ENCODE measurements around the gene SLBP. TPM values are rescaled to one million over a fixed set of nuclear protein-coding genes. Genes with fewer than 3 reads are reported as not detected.

Gene SLBP
- total RNA-seq, 2 donors from 2014 or later: 46.7 to 84.5 TPM

DNA sequence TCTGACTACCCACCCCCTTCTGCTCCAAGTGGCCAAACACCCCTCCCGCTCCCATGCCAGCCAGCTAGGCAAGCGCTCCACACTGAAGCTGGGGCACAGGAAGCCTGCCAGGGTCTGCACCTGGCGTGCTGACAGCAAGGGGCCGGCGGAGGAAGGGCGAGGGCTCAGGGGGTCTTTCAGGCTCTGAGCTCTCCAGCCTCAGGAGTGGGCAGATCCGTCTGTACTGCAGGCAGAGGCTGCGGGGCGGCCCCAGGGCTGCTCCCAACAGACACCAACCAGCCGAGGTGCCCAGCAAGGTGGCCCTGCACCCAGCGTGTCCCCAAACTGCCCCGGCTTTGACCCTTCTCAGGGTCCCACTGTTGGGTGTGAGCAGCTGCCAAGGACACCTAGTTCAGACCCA, 42.8 kb downstream of the SLBP start:
- Histone ChIP-seq H3K4me1 (replicated peaks) (no peaks in the 10 kb centered on the region), H3K4me3 (no peak overlapping the region), H3K27me3 (replicated peaks; ENCODE audit: insufficient read depth) (no peaks in the 10 kb centered on the region), H3K27ac (no peak overlapping the region), H3K36me3 (no peaks in the 10 kb centered on the region), H3K9me3 (no peaks in the 10 kb centered on the region)
- TF ChIP-seq POLR2A (IDR thresholded peaks at IDR 0.05) (no peak), POLR2AphosphoS5 (IDR thresholded peaks at IDR 0.05) (no peak), CTCF (IDR thresholded peaks at IDR 0.05) (no peak)
- intact Hi-C loops (cut with DNase I): no loop called here
- 93% methylated on average over 12 of the region's 12 CpGs for WGBS
- DNase-seq (ENCODE audit: low spot score): no peak

- H3K36me3 ChIP-seq: no peaks in the 10 kb centered on the region
- no peaks in the 10 kb centered on the region for H3K27me3 ChIP-seq (replicated peaks; ENCODE audit: insufficient read depth)
- H3K4me1 ChIP-seq (replicated peaks): no peaks in the 10 kb centered on the region
- no peak for TF ChIP-seq POLR2AphosphoS5 (IDR thresholded peaks at IDR 0.05)
- TF ChIP-seq CTCF (IDR thresholded peaks at IDR 0.05): no peak
- TF ChIP-seq POLR2A (IDR thresholded peaks at IDR 0.05): no peak
- 85% methylated on average over 8 of the region's 8 CpGs for WGBS
- intact Hi-C loops (cut with DNase I): no loop called here
- no peak for DNase-seq (ENCODE audit: low spot score)
- no peaks in the 10 kb centered on the region for H3K9me3 ChIP-seq
- no peak overlapping the region for H3K4me3 ChIP-seq
- H3K27ac ChIP-seq: no peak overlapping the region
Observed at GRCh38 chr4:1668488-1668840, 43.7 kb downstream of the SLBP start.

- intact Hi-C loops (cut with DNase I): no loop called here
- no peak for DNase-seq (ENCODE audit: low spot score)
- H3K9me3 ChIP-seq: no peaks in the 10 kb centered on the region
- no peak overlapping the region for H3K27ac ChIP-seq
- H3K27me3 ChIP-seq (replicated peaks; ENCODE audit: insufficient read depth): no peaks in the 10 kb centered on the region
- WGBS: 87% methylated on average over 15 of the region's 15 CpGs
- no peak for TF ChIP-seq POLR2A (IDR thresholded peaks at IDR 0.05)
- no peak for TF ChIP-seq POLR2AphosphoS5 (IDR thresholded peaks at IDR 0.05)
- no peak for TF ChIP-seq CTCF (IDR thresholded peaks at IDR 0.05)
- no peak overlapping the region for H3K4me3 ChIP-seq
- H3K36me3 ChIP-seq: no peaks in the 10 kb centered on the region
- H3K4me1 ChIP-seq (replicated peaks): no peaks in the 10 kb centered on the region
Observed at GRCh38 chr4:1667273-1667672, 44.8 kb downstream of the SLBP start.

DNA sequence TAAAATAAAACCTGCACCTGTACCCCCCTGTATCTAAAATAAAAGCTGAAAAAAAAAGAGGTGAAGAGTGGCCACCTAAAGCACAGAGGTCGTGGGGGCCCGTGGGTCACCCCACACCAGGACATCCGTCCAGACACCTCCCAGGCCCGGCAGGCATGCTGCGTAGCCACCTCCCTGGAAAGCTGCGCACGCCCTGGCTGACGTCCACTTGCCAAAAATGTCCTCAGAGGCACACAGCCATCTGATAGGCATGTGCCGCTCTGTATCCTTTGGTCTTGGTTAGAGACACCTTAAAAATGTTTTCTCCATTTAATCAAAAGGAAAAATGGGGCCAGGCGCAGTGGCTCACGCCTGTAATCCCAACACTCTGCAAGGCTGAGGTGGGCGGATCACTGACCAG, 45.7 kb downstream of the SLBP start:
- no peak for DNase-seq (ENCODE audit: low spot score)
- no peaks in the 10 kb centered on the region for H3K9me3 ChIP-seq
- no peak overlapping the region for H3K27ac ChIP-seq
- no peaks in the 10 kb centered on the region for H3K36me3 ChIP-seq
- no peaks in the 10 kb centered on the region for H3K4me1 ChIP-seq (replicated peaks)
- H3K27me3 ChIP-seq (replicated peaks; ENCODE audit: insufficient read depth): no peaks in the 10 kb centered on the region
- H3K4me3 ChIP-seq: no peak overlapping the region
- 46% methylated on average over 12 of the region's 12 CpGs for WGBS
- intact Hi-C loops (cut with DNase I): no loop called here
- TF ChIP-seq POLR2A (IDR thresholded peaks at IDR 0.05): no peak
- TF ChIP-seq POLR2AphosphoS5 (IDR thresholded peaks at IDR 0.05): no peak
- no peak for TF ChIP-seq CTCF (IDR thresholded peaks at IDR 0.05)

DNA sequence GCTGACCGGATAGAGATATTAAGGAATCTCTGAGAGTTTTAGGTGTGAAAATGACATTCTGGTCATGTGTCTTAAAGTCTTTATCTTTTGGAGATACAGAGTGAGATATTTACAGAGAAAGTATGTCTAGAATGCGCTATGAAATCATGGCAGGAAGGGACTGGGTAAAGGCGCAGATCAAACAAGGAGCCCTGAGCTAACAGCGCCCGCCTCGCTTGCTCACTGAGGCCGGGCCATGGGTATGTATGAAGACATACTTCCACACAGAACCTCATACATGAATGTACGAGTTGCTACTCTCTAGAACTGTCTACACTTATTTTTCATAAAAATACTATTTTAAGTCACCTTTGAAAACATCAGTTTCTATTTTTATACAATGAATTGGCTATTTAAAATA, 48.0 kb downstream of the SLBP start:
- no peak for TF ChIP-seq POLR2A (IDR thresholded peaks at IDR 0.05)
- TF ChIP-seq CTCF (IDR thresholded peaks at IDR 0.05): no peak
- no peak for TF ChIP-seq POLR2AphosphoS5 (IDR thresholded peaks at IDR 0.05)
- Histone ChIP-seq H3K27ac (no peak overlapping the region), H3K27me3 (replicated peaks; ENCODE audit: insufficient read depth) (no peaks in the 10 kb centered on the region), H3K4me3 (no peak overlapping the region), H3K9me3 (no peaks in the 10 kb centered on the region), H3K4me1 (replicated peaks) (no peaks in the 10 kb centered on the region), H3K36me3 (no peaks in the 10 kb centered on the region)
- no peak for DNase-seq (ENCODE audit: low spot score)
- intact Hi-C loops (cut with DNase I): no loop called here
- WGBS: 85% methylated on average over 8 of the region's 8 CpGs
